Hematopoietic multipotent progenitor cell treated with erythropoietin and hydrocortisone succinate and interleukin-3 and kit ligand, for 15 days (in vitro differentiated cells): ENCODE data around the gene RHOBTB1.
"Not testable (repeated sequence)": the region's sequence is repeated elsewhere in the genome, so short reads cannot be mapped to it uniquely, and the experiment has no call there.

Experiments
- DNase-seq: peaks from one replicate; pipeline ENCODE4 v3.0.0-alpha.2; 2015; ENCODE audit warnings: low spot score

RHOBTB1 gene

GRCh38 chr10:60865198-60865783, 78.7 kb downstream of the RHOBTB1 start:
- no peak for DNase-seq

DNA sequence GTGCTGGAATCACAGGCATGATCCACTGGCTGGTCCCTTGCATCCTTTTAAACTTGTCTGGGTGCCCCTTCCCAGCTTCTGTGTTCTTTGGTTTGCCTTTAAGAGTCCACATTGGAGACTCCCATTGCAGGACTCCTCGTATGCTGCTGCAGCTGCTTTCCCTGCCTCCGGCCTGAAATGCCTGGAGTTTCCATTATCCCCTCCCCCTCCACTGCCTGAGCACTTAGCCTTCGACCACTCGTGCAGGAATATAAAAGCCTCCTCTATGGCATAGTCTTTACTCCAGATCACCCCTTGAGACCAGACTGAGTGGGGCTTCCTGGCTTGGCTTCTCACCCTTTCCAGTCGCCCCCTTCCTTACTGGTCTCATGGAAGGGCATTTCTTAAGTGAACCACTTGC, 80.2 kb downstream of the RHOBTB1 start:
- DNase-seq: no peak

- DNase-seq: no peak
These were observed 81.5 kb downstream of the RHOBTB1 start for GRCh38 chr10:60862517-60862916.

- DNase-seq: no peak
These were observed 87.6 kb downstream of the RHOBTB1 start for GRCh38 chr10:60856405-60856804.

- DNase-seq: no peak
These were observed 90.3 kb downstream of the RHOBTB1 start for GRCh38 chr10:60853637-60854036.

GRCh38 chr10:60853107-60853506, 90.9 kb downstream of the RHOBTB1 start:
- DNase-seq: no peak

DNA sequence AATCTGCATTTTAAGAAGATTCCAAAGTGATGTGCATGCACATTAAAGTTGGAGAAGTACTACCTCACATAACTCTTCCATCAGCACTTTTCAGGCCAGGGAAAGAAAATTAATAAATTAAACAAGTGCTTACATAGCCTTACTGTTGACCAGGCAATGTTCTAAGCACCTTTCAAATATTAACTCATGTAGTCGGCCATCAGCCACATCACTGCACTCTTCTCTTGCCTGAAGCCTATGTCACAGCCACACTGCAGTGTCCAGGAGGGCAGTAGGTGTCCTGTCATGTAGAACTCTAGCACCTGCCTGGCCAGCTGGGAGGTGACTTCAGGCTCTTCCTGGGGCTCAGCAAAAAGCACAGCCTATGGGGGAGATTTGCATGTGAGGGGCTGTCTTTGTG, 94.2 kb downstream of the RHOBTB1 start:
- no peak for DNase-seq

DNA sequence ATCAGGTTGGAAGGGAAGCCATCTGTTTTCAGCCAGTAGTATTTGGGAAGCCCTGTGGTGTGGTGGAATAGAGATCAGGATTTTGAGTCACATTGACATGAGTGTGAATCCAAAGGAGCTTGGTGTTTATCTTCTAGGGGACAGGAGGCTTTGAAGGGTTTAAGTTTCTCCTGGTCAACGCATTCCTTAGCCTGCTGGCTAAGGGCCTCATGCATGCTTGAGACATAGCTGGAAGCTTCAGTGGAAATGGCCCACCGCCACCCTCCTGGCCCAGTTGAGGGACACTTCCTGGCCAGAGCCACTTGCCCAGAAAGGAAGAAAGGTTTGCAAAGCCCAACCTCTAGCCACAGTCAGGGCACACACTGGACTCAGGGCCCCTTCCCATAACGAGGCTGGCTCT, 94.8 kb downstream of the RHOBTB1 start:
- no peak for DNase-seq

GRCh38 chr10:60848680-60849079, 95.3 kb downstream of the RHOBTB1 start:
- no peak for DNase-seq

GRCh38 chr10:60848126-60848525, 95.9 kb downstream of the RHOBTB1 start:
- DNase-seq: no peak

- no peak for DNase-seq
These were observed 97.8 kb downstream of the RHOBTB1 start for GRCh38 chr10:60846173-60846572.

GRCh38 chr10:60845038-60845437, 98.9 kb downstream of the RHOBTB1 start:
- no peak for DNase-seq

DNA sequence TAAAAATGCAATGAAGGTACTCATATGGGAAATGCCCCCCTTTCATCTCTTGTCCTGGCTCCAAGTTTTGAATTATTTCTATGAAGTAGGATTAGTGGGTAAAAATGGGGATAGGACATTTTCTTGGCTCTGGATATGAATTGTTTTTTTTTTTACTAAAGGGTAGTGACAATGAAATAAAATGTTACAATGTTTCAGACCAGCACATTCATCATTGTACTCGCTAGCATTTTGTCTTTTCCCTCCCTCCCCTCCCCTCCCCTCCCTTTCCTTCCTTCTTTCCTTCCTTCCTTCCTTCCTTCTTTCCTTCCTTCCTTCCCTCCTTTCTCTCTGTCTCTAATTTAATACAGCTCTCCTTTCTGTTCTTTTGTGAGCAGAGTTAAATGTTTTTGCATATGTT, 101.3 kb downstream of the RHOBTB1 start:
- DNase-seq: no peak

DNA sequence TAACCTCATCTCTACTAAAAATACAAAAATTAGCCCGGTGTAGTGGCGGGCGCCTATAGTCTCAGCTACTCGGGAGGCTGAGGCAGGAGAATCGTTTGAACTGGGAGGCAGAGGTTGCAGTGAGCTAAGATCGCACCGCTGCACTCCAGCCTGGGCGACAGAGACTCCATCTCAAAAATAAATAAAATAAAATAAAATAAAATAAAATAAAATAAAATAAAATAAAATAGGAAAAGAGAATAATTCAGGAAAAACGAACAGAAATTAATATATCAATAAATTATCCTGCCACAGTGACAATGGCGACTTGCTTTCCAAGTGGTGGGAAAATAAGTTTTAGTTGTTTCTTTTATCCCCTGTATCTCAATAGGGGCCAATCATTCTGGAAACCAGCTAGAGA, 102.8 kb downstream of the RHOBTB1 start:
- DNase-seq: not testable (repeated sequence)

DNA sequence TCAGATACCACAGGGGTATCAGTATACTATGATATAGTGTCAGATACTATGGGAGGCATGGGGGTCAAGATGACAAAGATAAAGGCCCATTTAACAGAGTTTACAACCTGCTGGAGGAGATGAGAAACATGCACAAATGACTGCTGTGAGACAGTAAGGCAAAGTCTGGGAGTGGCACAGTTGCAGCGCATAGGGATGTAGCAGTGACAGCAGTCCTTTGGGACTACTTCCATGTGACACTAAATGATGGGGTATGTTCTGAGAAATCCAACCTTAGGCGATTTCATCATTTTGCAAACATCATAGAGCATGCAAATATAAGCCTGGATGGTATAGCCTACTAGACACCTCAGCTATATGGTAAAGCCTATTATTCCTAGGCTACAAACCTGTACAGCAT, 108.9 kb downstream of the RHOBTB1 start:
- no peak for DNase-seq

DNA sequence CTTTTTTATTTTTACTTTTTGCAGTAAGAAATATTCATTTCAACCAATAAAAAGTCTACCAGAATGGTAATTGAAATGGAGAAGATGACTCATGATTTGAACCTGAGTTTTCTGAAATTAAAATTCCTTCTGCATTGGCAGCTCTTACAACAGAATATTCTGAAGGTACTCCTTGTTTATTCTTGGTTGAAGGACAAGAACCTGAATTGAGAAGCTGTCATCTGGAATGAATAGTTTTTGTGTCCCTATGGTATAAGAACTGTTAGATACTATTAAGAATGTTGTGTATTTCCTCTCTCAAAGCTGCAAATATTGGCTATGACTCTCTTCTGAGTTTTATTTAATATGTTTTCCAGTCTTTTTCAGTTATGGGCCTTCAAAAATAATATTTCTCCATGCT, 109.6 kb downstream of the RHOBTB1 start:
- DNase-seq: no peak

DNA sequence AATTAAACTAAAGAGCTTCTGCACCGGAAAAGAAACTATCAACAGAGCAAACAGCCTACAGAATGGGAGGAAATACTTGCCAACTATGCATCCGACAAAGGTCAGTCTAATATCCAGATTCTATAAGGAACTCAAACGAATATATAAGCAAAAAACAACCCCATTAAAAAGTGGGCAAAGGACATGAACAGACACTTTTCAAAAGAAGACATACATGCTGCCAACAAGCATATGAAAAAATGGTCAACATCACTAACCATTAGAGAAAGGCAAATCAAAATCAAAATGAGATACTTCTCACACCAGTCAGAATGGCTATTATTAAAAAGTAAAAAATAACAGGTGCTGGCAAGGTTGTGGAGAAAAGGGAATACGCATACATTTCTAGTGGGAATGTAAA, 111.8 kb downstream of the RHOBTB1 start:
- DNase-seq: not testable (repeated sequence)

DNA sequence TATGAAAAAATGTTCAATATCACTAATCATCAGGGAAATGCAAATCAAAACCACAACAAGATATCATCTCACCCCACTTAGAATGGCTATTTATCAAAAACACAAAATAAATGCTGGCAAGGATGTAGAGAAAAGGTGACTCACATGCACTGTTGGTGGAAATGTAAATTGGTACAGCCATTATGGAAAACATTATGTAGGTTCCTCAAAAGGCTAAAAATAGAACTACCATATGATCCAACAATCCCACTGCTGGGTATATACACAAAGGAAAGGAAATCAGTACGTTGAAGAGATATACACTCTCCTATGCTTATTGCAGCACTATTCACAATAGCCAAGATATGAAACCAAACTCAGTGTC, 115.5 kb downstream of the RHOBTB1 start:
- DNase-seq: no peak

- no peak for DNase-seq
These were observed 116.0 kb downstream of the RHOBTB1 start for GRCh38 chr10:60827791-60828488.

DNA sequence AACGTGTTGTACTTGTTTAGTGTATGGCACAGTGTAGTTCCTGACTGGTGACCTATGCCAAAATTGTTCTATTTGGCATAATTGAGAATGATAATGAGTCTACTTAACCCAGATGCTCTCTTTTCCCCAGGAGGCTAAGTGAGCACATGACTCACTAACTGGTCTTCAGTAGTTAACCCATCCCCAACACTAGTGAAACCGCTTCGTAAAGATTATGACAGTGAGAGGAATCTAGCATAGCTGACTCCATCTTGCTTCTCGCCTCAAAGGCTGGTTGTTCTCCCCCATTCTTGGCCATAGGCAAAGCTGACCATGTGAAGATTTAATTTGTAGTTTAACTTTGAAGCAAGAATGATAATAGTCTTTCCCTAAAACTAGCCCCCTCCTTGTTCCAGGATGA, 118.5 kb downstream of the RHOBTB1 start:
- no peak for DNase-seq

- DNase-seq: no peak
These were observed 120.7 kb downstream of the RHOBTB1 start for GRCh38 chr10:60823324-60823723.

DNA sequence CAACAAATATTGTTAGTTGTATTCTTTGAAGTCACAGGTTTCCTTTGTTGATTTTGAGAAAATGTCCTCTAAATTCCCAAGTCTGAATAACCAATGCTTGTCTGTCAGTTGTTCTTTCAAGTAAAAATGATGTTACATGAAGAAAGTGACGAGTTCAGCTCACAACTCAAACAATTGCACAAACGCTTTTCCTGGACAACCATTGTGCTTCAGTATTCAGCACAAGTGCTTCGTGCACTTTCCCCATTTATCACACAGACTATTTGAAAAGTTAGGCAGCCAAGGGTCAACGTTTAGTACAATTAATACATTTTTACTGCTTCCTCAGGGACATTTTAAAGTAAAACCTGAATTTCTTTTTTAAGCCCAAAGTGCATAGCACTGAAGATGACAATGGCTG, 121.2 kb downstream of the RHOBTB1 start:
- DNase-seq: no peak

DNA sequence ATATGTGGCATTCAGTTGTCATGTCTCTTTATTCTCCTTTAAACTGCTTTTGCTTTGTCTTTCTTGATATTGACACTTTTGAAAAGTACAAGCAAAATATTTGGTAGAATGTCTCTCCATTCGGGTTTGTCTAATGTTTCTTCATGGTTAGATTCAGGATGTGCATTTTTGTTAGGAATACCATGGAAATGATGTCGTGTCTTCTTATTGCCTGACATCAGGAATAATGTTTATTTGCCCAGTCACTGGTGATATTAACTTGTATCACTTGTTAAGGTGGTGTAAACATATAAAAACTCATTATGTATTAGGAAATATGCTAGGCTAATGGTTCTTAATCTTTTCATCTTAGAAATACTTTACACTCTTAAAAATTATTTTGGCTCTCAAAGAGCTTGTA, 122.3 kb downstream of the RHOBTB1 start:
- no peak for DNase-seq

- DNase-seq: no peak
These were observed 123.8 kb downstream of the RHOBTB1 start for GRCh38 chr10:60820093-60820754.
